GM18508 (cell line): Measurements from ENCODE around the gene DUOXA1.
"Not testable (repeated sequence)": the region's sequence is repeated elsewhere in the genome, so short reads cannot be mapped to it uniquely, and the experiment has no call there.

Experiments used
- ATAC-seq: cut with Tn5 transposase; IDR thresholded peaks from one replicate; pipeline ENCODE4 v1.9.1; 2021; ENCODE audit warnings: moderate number of reproducible peaks; ENCODE audit not compliant: insufficient read depth, unreplicated experiment

DUOXA1 gene

GRCh38 chr15:45151998-45152828 is 22.5 kb upstream of the DUOXA1 start:
- no peak for ATAC-seq

DNA sequence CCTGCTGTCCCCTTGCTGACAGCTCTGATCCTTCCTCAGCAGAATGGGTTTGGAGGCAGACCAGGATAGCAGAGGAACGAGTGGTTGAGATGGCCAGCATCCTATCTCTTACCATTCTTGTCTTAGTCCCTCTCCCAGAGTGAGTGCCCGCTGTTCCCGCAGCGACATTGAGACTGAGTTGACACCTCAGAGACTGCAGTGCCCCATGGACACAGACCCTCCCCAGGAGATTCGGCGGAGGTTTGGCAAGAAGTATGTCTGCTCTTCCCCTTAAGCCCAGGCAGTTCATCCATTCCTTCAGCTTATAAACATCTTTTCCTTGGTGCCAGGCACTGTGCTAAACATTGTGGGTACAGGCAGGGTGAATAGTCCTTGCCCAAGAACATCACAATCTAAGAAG is 21.3 kb upstream of the DUOXA1 start:
- no peak for ATAC-seq

GRCh38 chr15:45150481-45150880 is 20.8 kb upstream of the DUOXA1 start:
- ATAC-seq = no peak

GRCh38 chr15:45149060-45149459 is 19.4 kb upstream of the DUOXA1 start:
- no peak for ATAC-seq

- no peak for ATAC-seq
Observed at GRCh38 chr15:45148076-45149059, 18.7 kb upstream of the DUOXA1 start.

DNA sequence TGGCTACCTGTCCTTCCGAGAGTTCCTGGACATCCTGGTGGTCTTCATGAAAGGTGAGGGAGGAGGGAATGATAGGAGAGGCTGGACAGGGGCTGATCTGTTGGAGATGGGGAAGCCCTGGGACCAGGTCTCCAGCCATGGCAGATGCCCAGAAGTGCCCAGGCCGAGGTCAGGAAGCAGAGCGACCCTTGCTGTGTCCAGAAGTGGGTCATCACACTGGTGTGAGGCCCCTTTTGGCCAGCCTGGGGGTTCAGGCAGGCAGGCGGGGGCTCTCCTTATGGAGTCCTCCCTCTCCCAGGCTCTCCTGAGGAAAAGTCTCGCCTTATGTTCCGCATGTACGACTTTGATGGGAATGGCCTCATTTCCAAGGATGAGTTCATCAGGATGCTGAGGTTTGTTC is 17.9 kb upstream of the DUOXA1 start:
- ATAC-seq = no peak

DNA sequence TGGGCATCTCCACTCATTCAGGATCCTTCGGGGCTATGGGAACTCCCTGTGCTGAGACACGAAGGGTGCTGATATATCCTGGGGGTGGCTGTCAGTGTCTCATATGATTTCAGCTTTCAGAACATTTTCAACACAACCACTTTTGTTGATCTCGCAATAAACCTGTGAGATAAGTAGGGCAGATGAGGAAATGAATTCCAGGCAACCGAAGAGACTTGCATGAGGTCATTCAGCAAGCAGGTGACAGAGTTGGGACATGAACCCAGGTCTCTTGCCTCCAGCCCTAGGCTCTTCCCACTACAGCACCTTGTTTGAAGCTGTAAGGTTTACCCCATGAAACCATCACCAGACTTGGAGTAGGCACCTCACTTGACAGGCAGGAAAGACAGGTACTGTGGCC is 16.7 kb upstream of the DUOXA1 start:
- ATAC-seq = no peak

DNA sequence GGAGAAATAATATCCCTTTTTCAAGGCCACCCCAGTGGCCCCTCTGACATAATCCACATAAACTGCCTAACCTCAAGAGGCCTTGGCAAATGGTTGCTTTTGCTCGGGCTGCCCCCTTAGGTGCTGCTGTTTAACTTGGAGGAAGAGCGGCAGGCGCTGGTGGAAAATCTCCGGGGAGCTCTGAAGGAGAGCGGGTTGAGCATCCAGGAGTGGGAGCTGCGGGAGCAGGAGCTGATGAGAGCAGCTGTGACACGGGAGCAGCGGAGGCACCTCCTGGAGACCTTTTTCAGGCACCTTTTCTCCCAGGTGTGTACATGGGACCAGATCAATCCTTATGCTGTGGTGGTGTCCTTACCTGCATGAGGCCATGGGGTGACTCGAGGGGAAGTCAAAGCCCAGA is 15.1 kb upstream of the DUOXA1 start:
- no peak for ATAC-seq

DNA sequence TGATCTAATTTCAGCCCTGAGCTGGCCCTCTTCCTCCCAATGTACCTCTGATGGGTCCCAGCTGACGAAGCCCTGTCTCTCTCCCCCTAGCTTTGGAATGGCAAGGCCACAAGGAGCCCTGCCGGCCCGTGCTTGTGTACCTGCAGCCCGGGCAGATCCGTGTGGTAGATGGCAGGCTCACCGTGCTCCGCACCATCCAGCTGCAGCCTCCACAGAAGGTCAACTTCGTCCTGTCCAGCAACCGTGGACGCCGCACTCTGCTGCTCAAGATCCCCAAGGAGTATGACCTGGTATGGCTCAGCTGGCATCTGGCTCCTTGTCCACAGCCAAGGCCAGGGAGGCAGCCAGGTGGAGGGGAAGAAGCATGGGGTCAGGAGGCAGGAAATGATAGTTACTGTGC is 14.3 kb upstream of the DUOXA1 start:
- no peak for ATAC-seq

DNA sequence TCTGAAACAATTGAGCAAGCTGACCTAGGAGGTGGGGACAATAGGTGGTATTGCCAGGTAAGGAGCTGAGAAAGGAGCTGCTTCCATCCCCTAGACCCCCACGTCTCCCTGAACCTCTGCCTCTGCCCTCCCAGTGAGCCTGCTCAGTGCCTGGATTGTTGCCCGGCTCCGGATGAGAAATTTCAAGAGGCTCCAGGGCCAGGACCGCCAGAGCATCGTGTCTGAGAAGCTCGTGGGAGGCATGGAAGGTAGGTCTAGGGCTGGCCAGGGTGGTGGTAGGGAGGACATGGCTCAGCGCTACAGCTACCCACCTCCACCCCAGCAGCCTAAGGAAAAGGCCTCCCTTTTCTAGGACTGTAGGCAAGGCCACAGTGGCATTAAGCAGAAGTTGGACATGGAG is 13.4 kb upstream of the DUOXA1 start:
- no peak for ATAC-seq

GRCh38 chr15:45141386-45141785 is 11.7 kb upstream of the DUOXA1 start:
- ATAC-seq = no peak

DNA sequence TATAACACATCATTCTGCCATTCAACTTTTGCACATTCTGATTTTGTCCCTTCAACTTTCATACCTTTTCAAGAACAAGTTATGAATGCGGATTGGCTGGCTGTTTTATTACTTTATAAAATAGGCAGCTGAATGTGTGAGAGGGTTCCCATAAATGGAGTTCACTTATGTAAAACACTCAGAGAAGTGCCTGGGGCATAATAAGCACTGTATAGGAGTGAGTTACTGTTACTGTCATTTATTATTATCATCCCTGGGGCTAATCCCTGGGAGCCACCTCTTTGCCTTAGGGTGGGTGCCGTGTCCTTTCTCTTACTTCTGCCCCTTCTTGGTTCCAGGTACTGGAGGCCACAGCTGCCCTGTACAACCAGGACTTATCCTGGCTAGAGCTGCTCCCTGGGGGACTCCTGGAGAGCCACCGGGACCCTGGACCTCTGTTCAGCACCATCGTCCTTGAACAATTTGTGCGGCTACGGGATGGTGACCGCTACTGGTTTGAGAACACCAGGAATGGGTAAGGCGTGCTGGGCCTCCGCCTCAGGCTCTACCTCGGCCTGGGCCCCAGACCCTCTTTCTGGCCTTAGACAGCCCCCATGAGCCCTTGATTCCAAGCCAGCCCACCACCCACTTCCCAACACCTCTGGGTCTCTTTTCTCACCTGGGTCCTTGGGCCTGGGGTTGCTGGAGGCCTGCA is 11.0 kb upstream of the DUOXA1 start:
- ATAC-seq = no peak

GRCh38 chr15:45139770-45140169 is 10.1 kb upstream of the DUOXA1 start:
- no peak for ATAC-seq

DNA sequence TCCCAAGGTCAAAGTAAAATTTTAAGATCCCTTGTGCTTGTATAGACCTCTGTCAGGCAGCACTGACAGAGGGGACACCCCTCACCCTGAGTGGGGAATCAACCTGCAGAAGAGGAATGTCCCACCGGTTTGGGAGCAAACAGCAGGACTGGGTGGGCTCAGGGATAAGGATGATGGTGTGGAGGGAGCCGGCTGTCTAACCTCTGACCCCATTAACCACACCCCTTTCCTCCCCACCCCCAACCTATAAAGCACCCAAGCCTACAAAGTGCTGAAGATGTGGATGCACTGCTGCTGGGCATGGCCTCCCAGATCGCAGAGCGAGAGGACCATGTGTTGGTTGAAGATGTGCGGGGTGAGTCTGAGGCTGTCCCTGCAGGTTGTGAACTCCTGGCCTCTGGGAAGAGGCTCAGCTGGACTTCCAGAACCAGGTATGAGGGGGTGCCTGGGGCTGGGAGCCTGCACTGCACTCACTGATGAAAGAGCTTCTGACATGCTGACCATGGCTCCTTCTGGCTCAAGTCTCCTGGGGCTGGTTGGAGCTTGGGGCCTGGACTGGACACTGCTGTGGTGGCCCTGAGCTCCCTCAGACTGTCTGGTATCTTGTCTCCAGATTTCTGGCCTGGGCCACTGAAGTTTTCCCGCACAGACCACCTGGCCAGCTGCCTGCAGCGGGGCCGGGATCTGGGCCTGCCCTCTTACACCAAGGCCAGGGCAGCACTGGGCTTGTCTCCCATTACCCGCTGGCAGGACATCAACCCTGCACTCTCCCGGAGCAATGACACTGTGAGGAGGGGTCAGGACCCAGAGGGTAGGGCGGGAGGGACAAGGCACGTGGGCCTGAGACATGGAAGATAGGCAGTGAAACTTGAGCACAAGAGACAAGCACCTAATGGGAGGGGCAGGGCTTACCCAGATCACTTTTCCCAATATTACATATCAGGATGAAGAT is 9.4 kb upstream of the DUOXA1 start:
- no peak for ATAC-seq

DNA sequence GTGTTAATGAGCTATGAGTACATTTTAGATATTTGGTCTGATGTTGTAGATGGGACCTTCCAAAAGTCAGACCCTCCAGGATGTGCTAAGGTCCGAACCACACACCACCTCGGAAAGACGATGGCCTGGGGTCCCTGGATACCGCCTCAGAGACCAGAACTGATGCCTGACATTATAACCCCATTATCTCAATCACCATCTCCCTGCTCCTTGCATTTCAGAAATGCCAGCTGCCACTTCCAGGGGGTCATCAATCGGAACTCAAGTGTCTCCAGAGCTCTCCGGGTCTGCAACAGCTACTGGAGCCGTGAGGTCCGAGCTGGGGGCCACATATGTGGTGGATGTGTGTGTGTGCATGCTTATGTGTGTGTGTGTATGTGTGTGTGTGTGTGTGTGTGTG is 8.0 kb upstream of the DUOXA1 start:
- ATAC-seq = no peak

DNA sequence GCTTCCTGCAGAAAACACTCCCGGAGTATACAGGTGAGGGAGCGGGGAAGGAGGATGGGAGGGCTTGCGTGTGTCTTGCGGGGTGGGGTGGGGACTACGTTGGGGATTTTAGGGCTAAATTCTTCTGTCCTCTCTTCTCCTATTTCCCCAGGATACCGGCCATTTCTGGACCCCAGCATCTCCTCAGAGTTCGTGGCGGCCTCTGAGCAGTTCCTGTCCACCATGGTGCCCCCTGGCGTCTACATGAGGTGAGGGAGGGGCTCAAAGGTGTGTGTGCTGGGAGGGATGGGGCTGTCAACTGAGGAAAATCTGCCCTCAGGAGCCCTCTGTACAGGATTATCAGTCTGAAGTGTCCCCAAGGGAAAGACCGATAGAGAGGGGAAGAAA is 6.7 kb upstream of the DUOXA1 start:
- no peak for ATAC-seq

DNA sequence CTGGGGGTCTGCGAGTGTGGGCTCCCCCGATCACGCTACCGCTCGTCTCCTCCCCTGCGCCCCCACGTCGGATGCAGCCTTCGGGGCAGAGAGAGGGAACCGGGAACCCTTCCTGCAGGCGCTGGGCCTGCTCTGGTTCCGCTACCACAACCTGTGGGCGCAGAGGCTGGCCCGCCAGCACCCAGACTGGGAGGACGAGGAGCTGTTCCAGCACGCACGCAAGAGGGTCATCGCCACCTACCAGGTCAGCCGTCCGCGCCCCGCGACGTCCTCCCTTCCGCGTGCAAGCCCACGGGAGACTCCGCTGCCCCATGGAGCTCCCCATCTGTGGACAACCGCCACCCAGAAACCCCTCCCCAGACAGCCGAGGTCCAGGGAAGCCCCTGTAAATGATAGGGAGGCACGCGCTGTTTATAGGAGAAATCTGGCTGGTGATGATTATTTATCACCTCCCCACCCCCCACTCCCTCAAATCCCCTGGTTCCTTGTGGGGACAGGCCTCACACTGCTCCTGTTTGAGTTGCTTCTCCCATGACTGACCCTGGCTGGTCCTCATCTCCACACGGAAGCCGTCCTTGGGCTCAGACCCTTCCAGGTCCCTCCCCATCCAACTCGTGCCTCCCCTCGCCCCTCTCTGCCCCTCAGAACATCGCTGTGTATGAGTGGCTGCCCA is 6.2 kb upstream of the DUOXA1 start:
- not testable (repeated sequence) for ATAC-seq

DNA sequence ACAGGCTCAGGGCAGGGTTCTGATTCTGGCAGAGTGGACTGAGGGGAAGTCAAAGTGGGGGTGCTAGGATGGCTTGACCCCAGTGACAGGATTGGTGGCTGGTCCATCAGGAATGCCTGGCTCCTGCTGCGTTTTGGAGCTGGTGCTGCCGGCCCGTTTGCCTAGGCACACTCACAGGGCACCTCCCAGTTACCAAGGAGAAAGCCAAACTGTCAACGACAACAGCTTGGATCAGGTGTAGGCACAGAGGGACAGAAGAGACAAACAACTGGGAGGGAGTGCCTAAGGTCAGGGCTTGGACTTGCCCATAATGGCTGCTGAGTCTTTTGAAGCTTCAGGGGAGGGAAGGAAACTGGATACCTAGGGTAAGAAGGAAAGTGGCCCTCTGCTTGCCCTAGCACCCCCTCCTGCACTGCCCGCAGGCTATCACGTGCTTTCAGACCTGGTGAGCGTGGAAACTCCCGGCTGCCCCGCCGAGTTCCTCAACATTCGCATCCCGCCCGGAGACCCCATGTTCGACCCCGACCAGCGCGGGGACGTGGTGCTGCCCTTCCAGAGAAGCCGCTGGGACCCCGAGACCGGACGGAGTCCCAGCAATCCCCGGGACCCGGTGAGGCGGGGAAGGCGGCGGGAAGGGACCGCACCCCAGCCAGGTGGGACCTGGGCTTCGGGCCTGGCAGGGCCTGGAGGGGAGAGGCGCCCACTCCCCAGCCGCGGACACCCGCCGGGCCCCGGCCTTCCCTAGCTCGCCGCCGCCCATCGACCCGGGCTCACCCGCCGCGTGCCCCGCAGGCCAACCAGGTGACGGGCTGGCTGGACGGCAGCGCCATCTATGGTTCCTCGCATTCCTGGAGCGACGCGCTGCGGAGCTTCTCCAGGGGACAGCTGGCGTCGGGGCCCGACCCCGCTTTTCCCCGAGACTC is 5.3 kb upstream of the DUOXA1 start:
- no peak for ATAC-seq
